ENCODE data around the gene RBSN.
A peak's percentile ranks its signal among the peaks of the same experiment; 100 is the strongest.

The RBSN gene

GRCh38 chr3:15099364-15100098 lies 583 bp upstream of the RBSN start:
- DNase-seq (ENCODE audit: low spot score), result no peak

DNA sequence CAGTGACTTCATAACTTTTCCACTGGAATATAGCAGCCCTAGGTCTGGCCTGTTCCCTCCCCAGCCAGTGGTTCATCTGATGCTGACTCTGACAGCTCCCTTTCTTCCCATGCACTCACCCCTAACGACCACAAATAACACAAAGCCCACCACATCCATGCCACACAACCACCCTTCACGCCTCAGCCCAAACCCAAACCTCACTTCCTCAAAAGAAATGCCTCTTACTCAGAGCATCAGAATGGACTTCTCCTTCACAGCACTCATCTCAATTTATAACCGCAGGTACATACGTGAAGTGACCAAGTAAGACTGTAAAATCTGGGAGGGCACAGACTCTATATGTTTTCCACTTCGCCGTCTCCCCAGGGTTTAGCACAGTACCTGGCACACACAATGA lies 1.1 kb downstream of the RBSN start:
- DNase-seq (ENCODE audit: low spot score), result no peak

DNA sequence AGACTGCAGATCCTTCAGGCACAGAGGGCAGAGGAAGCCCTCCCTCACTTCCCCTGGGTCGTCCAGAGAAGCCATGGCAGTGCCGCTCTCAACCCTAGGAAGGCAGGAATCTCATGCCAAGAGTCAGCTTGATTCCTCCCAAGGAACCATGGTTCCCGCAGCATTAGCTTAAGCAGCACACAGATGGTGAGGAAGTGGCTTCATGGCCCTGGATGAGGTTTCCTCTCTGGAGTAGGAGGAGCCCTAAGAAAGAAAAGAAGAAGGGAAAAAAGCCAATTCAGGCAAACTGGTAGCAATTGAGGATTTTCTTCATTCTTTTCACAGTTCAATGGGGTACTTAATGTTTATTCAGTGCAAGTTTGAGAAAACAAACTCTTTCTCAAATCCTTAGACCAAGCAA lies 2.9 kb downstream of the RBSN start:
- DNase-seq (ENCODE audit: low spot score), result no peak

GRCh38 chr3:15094187-15094875 lies 4.6 kb downstream of the RBSN start:
- DNase-seq (ENCODE audit: low spot score), result no peak

- no peak for DNase-seq (ENCODE audit: low spot score)
Measured at GRCh38 chr3:15092686-15093085, 6.3 kb downstream of the RBSN start.

DNA sequence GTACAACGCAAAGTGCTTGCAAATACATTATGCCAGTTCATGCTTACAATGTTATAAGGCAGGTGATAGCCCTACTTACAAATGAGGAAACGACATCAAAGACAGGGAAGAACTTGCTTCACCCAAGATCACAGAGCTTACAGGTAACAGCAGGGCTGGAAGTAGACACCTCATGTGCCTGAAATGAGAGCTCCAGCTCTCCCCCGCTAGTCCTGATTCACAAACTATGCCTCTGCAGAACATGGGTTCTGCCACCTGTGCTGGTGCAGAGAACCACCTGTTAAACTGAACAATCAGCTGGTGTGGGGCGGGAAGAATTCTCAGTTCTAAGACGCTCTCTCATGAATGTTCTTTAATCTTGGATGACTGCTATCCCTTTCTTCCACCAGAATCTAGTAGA lies 7.4 kb downstream of the RBSN start:
- no peak for DNase-seq (ENCODE audit: low spot score)

DNA sequence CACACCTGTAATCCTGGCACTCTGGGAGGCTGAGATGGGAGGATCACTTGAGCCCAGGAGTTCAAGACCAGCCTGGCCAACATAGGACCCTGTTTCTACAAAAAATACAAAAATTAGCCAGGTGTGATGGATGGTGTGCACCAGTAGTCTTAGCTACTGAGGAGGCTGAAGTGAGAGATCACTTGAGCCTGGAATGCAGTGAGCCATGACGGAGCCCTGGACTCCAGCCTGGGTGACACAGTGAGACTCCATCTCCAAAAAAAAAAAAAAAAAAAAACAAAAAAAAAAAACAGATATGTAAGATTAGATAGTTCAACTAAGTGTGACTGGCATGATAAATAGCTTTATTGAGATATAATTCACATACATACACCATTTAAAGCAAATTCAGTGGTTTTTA lies 9.7 kb downstream of the RBSN start:
- DNase-seq (ENCODE audit: low spot score), result no peak

DNA sequence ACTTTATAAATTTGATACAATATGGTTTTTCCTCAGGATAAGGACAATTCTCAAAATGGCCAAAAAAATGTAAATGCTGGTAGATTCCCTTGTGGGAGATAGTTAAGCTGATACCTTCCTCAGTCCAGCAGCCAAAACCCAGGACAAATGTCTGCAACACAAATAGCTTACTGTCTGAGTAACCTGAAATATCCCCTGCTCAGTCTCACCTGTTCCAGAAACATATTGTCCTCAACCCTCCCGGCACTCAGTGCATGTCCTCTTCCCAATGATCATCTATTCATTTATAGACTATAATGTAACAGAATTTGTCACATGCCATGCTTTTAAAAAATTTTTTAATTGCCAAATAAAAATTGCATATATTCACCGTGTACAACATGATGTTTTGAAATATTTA lies 12.2 kb downstream of the RBSN start:
- DNase-seq (ENCODE audit: low spot score), result no peak

- DNase-seq (ENCODE audit: low spot score), result no peak
Measured at GRCh38 chr3:15086263-15086662, 12.7 kb downstream of the RBSN start.

DNA sequence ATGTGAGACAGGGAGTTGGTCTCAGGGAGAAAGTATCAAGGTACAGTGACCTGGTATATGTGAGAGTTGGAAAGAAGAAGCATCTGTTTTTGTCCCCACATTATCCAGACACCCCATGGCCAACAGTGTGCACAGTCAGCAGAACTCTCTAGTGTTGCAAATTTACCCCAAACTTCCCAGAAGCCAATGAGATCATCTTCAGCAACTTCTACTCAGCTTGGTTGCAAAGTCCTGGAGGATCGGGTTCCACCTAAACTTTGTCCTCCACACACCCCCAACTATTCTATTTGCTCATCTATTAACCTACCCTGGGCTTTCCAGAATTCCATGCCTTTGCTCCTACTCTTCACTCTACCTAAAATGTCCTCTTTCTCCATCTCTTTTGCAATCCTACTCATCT lies 15.7 kb downstream of the RBSN start:
- DNase-seq (ENCODE audit: low spot score), result no peak

GRCh38 chr3:15081960-15082664 lies 16.8 kb downstream of the RBSN start:
- no peak for DNase-seq (ENCODE audit: low spot score)

DNA sequence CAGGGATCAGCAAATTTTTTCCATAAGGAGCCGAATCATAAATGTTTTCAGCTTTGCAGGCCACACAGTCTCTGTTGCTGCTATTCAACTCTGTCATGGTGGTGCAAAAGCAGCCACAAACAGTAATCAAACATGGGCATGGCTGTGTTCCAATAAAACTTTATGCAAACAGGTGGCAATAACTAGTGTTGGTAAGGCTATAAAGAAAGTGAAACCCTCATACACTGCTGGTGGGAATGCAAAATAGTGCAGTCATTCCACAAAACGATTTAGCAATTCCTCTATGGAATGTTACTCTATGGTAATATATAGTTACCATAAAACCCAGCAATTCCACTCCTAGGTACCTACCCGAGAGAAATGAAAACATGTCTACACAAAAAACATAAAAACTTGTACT lies 19.9 kb downstream of the RBSN start:
- DNase-seq (ENCODE audit: low spot score), result no peak

- no peak for DNase-seq (ENCODE audit: low spot score)
Measured at GRCh38 chr3:15074500-15074899, 24.4 kb downstream of the RBSN start.

DNA sequence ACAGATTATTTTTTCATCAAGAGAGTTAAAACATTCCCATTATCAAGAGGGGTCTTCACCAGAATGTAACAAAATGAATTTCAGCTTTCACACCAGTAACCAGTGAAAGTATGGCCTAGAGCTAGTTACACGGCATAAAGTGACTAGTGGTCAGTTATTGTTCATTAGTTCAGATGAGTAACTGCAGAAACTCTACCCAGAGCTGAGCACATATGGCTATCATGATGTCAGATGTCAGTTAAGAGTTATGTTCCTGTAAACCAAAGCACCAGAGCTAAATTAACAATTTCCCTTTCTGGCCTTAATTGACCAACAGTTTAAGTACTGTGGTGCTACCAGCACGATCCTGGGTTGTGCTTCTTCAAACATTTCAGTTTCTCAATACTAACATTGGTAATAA lies 27.2 kb downstream of the RBSN start:
- DNase-seq (ENCODE audit: low spot score), result no peak

DNA sequence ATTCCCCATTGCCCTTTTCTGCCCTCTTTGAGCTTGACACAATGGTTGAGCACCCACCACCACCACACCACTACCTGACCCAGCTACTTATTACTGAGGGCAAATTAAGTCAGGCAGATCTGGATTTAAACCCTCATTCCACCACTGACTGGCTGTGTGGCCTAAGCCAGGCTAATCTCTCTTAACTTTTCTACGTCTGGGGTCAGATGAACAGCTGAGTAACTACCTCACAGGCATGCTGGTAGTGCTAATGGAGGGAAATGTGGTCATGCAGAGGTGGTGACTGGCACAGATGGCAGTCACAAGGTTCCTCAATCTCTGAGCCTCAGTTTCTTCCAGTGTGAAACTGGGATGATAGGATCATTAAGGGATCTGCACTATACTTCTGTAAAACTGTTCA lies 29.5 kb downstream of the RBSN start:
- DNase-seq (ENCODE audit: low spot score), result no peak

DNA sequence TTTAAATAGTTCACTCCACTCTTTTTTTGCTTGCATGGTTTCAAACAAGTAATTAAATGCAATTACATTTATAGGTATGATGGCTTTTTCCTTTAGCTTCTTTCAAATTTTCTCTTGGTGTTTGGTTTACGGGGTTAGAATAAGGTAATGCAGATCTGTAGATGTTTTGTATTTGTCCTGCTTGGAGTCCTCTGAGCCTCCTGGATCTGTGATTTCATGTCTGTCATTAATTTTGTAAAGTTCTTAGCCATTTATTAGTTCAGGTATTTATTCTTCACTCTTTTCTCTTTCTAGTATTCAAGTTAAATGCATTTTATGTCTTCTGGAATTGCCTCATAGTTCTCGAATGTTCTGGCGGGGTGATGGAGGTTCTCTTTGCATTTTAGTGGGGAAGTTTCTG lies 32.5 kb downstream of the RBSN start:
- no peak for DNase-seq (ENCODE audit: low spot score)

DNA sequence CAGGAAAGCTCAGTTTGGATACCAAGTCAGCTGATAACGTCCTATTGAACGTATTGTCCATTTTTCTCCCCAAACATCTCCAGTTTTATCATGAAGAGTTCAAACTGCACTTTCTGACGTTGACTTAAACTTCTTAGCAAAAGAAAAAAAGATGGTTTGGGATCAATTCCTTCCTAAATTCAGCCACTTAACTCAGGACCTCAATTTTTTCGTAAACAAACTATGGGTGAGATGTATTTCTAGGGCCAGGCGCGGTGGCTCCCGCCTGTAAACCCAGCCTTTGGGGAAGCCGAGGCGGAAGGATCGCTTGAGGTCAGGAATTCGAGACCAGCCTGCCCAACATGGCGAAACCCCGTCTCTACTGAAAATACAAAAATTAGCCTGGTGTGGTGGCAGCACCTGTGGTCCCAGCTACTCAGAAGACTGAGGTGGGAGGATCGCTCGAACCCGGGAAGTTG lies 33.4 kb downstream of the RBSN start:
- DNase-seq (ENCODE audit: low spot score), result no peak

DNA sequence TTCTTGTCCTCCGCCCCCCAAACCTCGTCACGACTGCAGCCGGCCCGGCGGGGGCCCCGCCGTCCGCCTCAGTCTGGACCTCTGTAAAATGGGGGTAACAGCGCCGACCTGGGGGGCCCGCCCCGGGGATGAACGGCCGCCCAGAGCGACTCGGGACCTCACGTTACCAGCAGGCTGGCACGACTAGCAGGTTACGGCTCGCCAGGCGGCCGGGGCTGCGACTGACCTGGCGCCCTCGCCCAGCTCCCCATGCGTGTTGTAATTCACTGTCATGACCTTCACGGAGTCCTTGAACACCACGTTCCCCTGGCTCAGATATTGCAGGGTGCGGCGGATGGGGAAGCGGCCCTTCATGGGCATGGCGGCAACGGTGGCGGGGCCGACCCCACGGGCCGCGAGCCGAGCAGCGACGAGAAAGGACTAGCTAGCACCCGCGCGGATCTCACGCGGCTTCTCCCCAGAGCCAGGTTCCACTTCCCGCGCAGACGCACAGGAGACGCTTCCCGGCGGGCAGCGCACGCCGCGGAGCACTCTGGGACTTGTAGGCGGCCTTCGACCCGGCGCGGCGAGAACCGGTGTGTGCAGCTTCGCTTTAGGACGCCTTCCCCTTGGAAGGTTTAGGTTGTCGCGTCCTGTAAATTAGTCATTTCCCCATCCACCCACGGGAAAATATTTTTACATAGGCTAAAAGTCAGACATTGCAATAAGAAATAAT lies 34.0 kb downstream of the RBSN start, which contains the start of gene MRPS25:
Gene MRPS25 (minus strand): TSS at position 481 of the 715 bp plus-strand sequence. CDS start 121 bp downstream, at position 360.
- peak; percentile 92 for DNase-seq (ENCODE audit: low spot score)

GRCh38 chr3:15064299-15064834 lies 34.6 kb downstream of the RBSN start:
- DNase-seq (ENCODE audit: low spot score), result peak; percentile 53

DNA sequence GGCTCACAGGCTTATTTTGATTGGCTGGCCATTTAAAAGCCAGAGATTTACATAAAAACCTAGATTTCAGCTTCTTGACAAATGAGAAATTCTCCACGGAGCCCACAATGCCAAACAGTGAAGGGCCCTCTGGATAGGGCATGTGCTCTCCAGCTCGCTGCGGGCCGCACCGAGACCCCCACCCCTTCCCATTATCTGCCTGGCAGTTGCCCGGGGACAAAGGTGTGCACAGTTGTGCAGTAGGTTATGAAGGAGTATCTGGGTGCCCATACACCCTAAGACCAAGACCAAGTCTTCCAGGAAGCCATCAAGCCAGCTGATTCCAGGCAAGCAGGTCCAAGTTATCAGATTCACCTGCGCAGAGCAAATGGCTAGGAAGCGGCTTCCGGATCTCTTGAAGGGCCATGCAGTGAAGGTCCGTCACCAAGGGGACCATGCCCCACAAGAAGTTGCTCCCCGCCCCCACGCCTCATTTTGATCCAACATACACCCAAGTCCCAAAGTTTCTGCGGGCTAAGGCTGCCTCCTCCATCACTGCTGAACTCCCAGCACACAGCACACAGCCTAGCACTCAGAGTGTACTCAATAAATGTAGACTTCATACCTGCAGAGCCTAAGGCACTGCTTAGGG lies 35.2 kb downstream of the RBSN start:
- DNase-seq (ENCODE audit: low spot score), result no peak

GRCh38 chr3:15063238-15063637 lies 35.7 kb downstream of the RBSN start:
- no peak for DNase-seq (ENCODE audit: low spot score)

GRCh38 chr3:15060029-15060428 lies 38.9 kb downstream of the RBSN start:
- no peak for DNase-seq (ENCODE audit: low spot score)

Measured in ecto neural progenitor cell (in vitro differentiated cells).